ENCODE data around the gene SCUBE1.

GRCh38 chr22:43160497-43161126, 182.6 kb downstream of the SCUBE1 start:
- no peak for TF ChIP-seq POLR2A (IDR thresholded peaks at IDR 0.05)
- TF ChIP-seq POLR2AphosphoS5 (IDR thresholded peaks at IDR 0.05), result no peak
